ENCODE results near the gene TMEM18.

GRCh38 chr2:641164-641871 is 35.9 kb downstream of the TMEM18 start:
- TF ChIP-seq, protein P1, sequence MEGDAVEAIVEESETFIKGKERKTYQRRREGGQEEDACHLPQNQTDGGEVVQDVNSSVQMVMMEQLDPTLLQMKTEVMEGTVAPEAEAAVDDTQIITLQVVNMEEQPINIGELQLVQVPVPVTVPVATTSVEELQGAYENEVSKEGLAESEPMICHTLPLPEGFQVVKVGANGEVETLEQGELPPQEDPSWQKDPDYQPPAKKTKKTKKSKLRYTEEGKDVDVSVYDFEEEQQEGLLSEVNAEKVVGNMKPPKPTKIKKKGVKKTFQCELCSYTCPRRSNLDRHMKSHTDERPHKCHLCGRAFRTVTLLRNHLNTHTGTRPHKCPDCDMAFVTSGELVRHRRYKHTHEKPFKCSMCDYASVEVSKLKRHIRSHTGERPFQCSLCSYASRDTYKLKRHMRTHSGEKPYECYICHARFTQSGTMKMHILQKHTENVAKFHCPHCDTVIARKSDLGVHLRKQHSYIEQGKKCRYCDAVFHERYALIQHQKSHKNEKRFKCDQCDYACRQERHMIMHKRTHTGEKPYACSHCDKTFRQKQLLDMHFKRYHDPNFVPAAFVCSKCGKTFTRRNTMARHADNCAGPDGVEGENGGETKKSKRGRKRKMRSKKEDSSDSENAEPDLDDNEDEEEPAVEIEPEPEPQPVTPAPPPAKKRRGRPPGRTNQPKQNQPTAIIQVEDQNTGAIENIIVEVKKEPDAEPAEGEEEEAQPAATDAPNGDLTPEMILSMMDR (IDR thresholded peaks at IDR 0.05; ENCODE audit: poor library complexity), result no peak
- TF ChIP-seq EZH2phosphoT487 (IDR thresholded peaks at IDR 0.05; ENCODE audit: low read depth, severe bottlenecking, unreplicated experiment) (no peak), EZH2 (IDR thresholded peaks at IDR 0.05; ENCODE audit: borderline replicate concordance) (no peak)

Data from hepatocyte (in vitro differentiated cells).